ENCODE measurements around the gene TMEM151A.
"Not testable (repeated sequence)": the region's sequence is repeated elsewhere in the genome, so short reads cannot be mapped to it uniquely, and the experiment has no call there.

TMEM151A gene

DNA sequence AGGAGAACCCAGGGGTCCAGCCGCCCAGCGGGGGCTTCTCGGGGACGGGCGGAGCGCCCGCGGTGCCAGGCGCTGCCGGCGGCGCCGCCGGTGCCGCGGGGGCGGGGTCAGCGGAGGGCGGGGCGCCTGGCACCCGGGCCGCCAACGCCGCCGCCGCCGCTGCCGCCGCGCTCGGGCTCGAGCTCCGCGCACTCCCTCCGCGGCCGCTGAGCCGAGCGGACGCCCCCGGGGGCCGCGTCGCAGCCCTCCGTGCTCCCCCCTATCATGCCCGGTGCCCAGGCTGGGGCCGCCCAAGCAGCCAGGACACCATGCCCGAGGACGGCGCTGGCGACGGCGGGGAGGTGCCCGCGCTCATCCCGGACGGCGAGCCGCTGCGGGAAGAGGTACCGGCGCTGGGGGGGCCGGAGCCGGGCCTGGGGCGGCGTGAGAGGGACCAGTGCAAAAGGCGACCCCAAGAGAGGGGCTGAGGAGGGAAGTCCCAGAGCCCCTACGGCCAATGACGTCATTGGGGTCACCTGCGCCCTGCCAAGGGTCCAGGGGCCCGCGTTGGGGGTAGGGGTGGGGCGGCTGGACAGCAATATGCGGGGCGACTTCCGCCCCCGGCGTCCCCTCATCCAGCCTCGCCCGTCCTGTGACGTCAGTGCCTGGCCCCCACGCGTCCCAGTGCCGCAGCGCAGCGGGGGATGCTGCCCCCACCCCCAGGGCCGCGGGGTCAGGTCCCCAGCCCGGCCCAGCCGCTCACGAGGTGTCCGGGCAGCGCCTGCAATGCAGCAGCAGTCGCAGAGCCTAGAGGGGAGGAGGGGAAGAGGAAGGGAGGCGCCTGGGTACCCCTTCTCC, at the start of gene TMEM151A:
Gene TMEM151A, plus strand, starts transcription at position 189 of the 837 bp plus-strand sequence. Its CDS starts 120 bp downstream, at position 309.
- DNase-seq (ENCODE audit: low read depth, low spot score) = no peak

DNA sequence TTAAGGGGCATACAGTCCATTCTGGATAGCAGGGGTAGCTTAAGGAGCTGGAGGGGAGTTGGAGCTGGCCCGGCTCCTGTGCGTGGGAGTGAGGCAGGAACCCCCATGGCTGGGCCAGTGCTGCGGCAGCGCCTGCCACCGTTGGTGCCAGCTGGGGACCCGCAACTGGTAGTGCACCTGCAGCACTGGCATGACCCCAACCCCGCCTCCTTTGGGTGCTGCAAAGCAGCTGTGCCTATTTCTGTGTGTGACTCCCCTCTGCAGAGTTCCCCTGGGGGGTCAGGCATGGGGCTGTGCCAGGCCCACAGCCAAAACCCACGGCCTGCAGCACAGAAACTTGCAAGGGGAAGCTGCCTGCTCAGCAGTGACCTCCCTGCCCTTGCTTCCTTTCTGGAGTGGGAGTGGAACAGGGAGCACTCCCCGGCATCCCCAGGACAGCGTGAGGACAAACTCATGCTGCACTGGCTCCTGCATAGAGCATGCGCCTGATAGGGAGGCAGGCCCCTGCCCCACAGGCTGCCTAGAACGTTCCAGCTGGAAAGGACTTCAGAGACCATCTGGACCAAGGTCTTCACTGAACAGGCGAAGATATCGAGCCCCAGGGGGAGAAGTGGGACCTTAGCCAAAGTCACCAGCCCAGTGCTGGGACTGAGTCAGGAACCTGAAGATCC, 49.5 kb upstream of the TMEM151A start:
- no peak for DNase-seq (ENCODE audit: low read depth, low spot score)

DNA sequence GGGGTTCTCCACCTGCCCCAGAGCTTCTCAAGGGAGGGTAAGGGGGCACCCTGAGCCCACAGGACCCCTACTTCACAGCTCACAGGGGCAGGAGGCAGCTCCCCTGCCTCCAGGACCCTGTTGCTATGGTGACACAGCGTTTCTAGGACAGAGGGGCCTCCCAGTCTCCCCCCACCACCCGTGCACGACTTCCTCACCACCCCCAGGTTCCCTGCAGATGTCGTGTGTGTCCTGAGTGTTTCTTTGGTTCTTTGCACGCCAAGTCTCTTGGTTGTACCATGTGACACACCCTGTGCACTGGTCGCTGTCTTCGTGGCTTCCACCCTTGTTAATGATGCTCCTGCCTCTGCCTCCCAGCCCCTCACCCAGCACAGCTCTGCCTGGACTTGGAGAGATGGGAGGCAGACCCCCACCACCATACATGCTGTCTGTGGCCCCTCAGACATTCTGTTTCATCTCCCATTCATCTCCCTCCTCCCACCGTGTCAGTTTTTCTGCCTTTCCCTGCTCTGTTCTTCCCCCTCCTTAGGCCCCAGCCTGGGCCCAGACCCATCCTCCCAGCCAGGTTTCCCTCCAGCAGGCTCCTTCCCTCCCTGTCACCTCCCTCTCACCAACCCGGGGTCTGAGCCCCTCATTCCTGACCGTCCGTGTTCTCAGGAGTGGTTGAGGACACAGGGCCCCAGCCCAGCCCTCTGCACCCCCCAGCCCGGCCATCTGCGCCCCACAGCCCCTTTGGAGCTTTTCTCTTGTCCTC, 47.7 kb upstream of the TMEM151A start:
- DNase-seq (ENCODE audit: low read depth, low spot score) = no peak

DNA sequence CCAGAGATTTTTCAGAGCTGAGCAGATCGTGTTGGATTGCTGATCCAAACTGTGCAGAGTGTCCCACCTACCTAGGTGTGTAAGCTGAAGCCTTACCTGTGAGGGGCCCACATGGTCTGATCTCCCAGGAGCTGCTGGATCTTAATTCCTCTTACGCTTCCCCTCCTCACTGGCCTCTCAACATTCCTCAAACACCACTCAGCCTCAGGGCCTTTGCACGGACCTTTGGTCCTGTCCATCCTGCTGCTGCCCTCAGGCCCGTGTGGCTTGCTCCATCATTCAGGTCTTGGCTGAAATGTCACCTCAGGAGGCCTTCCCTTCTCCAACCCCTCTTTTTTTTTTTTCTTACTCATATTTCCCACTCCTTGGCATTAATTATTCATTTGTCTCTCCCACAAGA, 44.4 kb upstream of the TMEM151A start:
- DNase-seq (ENCODE audit: low read depth, low spot score) = no peak

DNA sequence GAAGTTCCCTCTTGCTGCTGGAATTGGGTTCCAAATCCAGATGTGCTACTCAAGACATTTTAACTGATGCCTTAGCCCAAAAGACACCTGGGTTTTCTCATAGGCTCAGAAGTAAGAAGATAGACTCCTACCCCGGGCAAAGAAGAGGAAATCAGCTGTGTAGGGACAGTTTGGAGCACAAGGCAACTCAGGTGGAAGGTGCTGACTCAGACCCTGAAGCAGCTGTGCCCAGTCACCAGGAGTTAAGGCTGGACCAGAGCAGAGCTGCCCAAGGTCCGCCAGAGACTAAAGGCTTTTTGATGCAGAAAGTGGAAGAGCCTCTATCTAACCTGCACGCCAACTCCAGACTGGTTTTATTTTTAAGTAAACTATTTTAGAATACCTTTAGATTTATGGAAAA, 43.9 kb upstream of the TMEM151A start:
- no peak for DNase-seq (ENCODE audit: low read depth, low spot score)

DNA sequence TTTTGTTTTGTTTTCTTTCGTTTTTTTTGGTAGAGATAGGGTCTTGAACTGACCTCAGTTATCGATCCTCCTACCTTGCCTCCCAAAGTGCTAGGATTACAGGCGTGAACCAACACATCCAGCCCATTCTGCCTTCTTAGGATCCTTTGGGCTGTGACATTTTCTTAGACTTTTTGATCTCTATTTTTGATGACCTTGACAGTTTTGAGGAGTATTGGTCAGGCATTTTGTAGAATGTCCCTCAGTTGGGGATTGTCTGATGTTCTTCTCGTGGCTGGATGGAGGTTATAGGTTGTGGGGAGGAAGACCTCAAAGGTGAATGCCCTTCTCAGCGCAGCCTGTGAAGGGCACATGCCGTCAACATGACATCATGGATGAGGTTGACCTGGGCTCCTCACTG, 42.8 kb upstream of the TMEM151A start:
- no peak for DNase-seq (ENCODE audit: low read depth, low spot score)

DNA sequence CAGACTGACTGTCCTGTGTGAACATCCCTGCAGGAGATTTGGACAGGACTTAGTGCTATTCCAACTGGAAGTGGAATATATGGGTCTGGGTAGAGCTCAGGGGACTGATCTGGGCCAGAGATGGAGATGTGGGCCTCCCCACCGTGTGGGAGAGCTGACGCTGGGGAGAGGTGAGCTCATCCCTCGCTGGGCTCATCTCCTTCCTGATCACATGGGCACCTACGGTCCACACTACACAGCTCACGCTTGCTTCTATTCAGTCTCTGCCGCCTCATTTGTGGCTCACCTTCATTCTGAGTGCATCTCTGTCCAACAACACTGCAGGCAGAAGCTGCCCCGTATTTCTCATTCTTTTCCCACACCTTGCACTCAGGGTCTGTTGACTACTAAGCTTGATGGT, 39.9 kb upstream of the TMEM151A start:
- no peak for DNase-seq (ENCODE audit: low read depth, low spot score)

DNA sequence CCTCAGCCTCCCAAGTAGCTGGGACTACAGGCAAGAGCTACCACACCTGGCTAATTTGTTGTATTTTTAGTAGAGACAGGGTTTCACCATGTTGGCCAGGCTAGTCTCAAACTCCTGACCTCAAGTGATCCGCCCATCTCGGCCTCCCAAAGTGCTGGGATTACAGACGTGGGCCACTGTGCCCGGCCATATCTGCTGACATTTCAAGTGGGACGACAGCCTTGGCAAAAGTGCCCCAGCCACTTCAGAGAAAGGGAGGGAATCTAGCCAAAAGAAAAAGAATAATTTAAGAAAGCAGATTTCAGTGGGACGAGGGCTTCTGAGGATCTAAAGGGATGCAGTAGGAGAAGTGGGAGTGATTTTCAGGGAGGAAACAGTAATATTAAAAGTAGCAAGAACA, 38.6 kb upstream of the TMEM151A start:
- DNase-seq (ENCODE audit: low read depth, low spot score) = not testable (repeated sequence)

DNA sequence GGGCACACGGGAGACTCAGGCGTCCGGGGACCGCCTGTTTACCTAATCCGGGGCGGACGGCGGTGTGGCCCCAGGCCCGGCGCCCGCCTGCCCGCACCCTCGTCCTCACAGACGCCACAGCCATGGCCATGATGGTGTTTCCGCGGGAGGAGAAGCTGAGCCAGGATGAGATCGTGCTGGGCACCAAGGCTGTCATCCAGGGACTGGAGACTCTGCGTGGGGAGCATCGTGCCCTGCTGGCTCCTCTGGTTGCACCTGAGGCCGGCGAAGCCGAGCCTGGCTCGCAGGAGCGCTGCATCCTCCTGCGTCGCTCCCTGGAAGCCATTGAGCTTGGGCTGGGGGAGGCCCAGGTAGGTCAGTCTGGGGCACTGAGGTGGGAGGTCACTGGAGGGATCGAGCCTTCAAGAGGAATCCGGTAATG, 33.2 kb upstream of the TMEM151A start:
- no peak for DNase-seq (ENCODE audit: low read depth, low spot score)

DNA sequence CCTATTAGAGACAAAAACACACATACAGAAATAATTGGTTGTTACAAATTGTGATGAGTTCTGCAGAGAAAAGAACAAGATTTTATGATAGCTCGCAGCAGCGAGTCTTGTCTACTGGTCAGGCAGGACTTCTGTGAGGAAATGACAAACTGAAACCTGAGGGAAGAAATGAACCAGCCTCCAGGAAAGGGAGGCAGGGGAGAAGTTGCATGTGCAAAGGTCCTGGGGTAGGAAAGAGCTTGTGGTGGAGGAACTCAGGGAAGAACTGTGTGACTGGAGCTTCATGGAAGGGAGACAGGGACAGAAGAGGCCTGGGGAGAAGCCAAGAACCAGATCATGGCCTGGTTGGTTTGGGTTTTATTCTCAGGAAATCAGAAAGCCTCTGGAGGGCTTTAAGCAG, 32.5 kb upstream of the TMEM151A start:
- no peak for DNase-seq (ENCODE audit: low read depth, low spot score)

DNA sequence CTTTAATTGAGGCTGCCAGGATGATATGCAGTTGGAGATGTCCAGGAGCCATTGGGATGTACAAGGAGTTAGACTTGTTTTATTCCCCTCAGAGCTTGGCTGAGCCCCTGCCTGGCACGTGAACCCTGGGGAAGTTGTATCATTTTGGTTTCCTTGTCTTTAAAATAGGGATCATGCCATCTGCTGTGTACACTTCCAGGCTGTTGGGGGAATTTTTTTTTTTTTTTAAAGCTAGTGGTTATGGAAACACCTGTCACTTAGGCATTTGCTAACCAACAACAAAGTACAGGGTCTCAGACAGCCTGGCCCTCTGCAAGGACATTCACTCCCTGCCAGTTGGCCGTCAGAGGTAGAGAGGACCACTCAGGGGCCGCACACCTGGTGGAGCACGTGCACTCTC, 31.7 kb upstream of the TMEM151A start:
- DNase-seq (ENCODE audit: low read depth, low spot score) = no peak

DNA sequence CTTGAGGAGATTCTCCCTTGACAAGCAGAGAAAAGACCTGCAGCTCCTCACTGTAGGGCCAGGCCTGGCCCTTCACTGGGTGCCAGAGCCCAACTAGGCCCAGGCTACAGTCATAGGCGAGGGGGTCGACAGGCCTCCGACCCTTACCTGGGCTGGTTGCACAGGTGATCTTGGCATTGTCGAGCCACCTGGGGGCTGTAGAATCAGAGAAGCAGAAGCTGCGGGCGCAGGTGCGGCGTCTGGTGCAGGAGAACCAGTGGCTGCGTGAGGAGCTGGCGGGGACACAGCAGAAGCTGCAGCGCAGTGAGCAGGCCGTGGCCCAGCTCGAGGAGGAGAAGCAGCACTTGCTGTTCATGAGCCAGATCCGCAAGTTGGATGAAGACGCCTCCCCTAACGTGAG, 30.1 kb upstream of the TMEM151A start:
- DNase-seq (ENCODE audit: low read depth, low spot score) = no peak

DNA sequence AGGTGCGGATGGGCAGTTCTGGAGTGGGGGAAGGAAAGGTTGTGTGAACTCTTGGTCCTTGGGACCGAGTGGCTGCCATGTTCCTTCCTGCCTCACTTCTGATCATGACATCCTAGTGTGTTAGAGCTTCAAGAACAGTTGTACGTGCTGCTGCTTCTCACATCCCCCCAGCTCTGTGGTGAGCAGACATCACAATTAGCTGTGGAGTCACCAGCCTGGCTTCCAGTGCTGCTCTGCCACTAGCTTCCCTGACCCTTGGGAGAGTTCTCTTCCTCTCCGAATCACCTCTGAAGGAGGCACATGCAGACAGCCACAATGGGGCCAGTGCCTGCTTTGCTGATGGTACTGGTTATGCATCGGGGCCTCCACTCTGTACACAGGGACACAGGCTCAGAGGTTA, 29.5 kb upstream of the TMEM151A start:
- DNase-seq (ENCODE audit: low read depth, low spot score) = no peak

DNA sequence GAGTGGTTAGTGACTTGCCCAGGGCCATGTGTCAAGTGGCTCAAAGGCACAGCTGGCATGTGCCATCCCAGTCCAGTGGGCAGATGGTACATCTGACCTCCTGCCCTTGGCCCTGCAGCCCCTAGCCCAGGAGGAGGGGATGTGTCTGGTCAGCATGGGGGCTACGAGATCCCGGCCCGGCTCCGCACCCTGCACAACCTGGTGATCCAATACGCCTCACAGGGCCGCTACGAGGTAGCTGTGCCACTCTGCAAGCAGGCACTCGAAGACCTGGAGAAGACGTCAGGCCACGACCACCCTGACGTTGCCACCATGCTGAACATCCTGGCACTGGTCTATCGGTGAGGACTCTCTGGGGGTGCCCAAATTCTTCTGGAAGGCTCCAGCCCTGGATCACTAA, 29.0 kb upstream of the TMEM151A start:
- no peak for DNase-seq (ENCODE audit: low read depth, low spot score)

DNA sequence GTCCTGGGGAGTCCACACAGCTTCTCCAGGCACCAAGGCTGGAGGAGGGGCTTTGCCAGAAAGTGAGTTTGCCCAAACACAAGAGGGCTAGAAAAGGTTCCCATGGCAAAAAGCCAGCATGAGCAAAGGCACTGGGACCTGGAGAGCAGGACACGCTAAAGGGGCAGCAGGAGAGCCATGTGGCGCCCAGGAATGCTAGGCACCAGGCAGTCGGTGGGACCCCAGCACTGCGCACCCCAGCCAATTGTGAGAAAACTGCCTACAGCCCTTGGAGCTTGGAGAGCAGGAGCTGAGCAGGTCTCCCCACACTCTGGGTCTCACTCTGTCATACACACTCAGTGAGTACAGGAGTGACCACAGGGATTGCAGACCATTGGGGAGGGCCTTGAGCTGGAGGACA, 28.5 kb upstream of the TMEM151A start:
- no peak for DNase-seq (ENCODE audit: low read depth, low spot score)

DNA sequence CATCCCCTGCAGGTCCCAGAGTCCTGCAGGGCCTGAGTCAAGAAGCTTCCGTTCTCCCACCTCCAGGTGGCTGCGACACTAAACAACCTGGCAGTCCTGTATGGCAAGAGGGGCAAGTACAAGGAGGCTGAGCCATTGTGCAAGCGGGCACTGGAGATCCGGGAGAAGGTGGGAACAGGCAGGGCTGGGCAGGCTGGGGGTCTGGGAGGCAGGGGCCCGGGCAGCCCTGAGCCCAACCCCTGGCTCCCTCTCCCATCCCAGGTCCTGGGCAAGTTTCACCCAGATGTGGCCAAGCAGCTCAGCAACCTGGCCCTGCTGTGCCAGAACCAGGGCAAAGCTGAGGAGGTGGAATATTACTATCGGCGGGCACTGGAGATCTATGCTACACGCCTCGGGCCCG, 27.9 kb upstream of the TMEM151A start:
- DNase-seq (ENCODE audit: low read depth, low spot score) = no peak

DNA sequence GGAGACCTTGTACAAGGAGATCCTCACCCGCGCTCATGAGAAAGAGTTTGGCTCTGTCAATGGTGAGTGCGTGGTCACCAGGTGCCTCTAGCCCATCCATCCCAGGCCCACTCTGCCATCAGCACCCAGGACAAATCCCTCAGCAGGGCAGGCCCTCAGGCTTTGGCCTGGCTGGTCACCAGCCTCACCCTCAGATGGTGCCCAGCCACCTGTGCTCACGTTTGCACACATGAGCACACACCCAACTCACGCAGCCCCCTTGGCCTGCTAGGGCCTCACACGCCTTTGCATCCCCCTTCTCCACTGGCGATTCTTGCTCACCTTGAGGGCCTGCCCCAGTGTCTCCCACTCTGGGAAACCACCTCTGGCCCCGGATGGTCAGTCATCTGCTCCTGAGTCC, 27.3 kb upstream of the TMEM151A start:
- no peak for DNase-seq (ENCODE audit: low read depth, low spot score)

DNA sequence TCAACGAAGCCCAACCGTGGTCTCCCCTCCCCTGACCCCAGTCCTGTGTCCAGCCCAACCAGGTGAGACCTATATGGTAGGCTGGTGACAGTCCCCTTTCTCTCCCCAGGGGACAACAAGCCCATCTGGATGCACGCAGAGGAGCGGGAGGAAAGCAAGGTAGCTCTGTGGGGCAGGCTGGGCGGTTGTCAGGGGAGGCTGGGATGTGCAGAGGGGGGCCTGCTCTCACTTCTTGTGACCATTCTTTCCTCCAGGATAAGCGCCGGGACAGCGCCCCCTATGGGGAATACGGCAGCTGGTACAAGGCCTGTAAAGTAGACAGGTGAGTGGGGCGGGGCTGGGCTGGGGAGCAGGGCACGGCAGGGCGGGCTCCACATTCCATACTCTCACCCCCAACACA, 26.8 kb upstream of the TMEM151A start:
- no peak for DNase-seq (ENCODE audit: low read depth, low spot score)

DNA sequence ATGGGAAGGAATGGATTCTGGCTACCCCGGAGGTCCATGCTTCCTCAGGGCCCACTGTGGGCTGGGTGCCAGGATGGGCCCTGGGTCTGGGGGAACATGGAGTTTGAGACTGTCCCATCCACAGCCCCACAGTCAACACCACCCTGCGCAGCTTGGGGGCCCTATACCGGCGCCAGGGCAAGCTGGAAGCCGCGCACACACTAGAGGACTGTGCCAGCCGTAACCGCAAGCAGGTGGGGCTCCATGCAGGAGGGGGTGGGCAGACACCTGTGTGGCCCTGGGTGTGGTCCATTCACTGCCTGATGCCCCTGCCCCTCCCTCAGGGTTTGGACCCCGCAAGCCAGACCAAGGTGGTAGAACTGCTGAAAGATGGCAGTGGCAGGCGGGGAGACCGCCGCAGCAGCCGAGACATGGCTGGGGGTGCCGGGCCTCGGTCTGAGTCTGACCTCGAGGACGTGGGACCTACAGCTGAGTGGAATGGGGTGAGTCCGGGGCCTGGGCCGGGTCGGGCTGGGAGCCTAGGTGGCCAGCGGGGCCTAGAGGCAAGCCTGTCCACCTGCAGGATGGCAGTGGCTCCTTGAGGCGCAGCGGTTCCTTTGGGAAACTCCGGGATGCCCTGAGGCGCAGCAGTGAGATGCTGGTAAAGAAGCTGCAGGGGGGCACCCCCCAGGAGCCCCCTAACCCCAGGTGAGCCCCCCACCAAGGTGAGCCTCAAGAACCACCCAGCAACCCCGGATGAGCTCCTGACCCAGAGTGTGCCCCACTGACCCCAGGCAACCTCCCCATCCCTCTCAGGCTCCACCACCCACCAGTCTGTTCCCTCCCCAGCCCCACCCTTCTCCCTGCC, 25.9 kb upstream of the TMEM151A start:
- no peak for DNase-seq (ENCODE audit: low read depth, low spot score)

DNA sequence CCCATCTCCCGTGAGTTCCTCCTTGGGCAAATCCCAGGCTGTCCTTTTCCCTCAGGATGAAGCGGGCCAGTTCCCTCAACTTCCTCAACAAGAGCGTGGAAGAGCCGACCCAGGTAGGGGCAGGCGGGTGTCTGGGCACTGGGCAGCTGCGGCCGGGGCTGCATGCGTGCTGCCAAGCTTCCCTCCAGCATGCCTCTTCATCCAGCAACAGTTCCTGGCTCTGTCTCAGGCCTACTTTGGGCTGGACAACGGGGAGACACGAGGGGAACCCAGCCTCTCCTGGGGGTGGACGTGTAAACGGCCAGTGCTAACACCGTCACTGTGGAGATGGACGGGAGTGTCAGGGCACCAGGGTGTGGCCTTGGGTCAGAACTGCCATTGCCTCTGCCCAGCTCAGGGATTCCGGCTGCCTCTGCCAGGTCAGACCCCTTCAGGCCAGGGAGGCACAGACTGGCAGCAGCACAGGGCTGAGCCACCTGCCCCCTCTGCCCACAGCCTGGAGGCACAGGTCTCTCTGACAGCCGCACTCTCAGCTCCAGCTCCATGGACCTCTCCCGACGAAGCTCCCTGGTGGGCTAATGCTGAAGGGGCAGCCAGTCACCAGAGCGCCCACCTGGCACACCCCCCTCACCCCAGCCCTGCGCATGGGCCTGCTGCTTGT, 25.2 kb upstream of the TMEM151A start:
- DNase-seq (ENCODE audit: low read depth, low spot score) = no peak

DNA sequence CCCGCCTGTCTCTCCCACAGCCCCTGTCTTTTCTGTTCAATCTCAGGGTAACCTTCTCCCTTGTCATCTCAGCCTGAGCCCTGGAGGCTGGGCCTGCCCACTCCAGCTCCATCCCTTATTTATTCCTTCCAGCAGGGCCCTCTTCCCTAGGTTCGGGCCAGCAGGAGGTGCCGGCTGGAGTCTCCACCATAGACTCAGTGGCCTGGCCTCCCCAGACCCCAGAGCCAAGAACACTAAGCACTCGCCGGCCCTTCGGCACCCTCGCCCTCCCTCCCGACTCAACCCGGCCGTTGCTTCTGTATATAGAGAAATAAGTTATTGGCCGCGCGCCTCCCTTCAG, 24.7 kb upstream of the TMEM151A start:
- DNase-seq (ENCODE audit: low read depth, low spot score) = no peak

All from smooth muscle cell of the brain vasculature (primary cell).